H1 (cell line): ENCODE data around the gene ABCA13. TPM values are rescaled to one million over a fixed set of nuclear protein-coding genes. Genes with fewer than 3 reads are reported as not detected.

ENCODE experiments used
- CTCF ChIA-PET: fragments of 300-600 bp; sonication (Branson Sonifier 250); formaldehyde crosslinking; loops from one replicate; lab custom pipeline; 2021; ENCODE audit not compliant: partially characterized antibody; lab: Charles Lee
- POLR2A ChIA-PET: fragments of 300-600 bp; sonication (Branson Sonifier 250); formaldehyde crosslinking; loops from one replicate; lab custom pipeline; 2021; ENCODE audit warnings: inconsistent platforms; ENCODE audit not compliant: partially characterized antibody; lab: Charles Lee
- DNase-seq, 2 experiments: peaks; one replicate each; pipeline versions ENCODE4 v3.0.0 to v3.0.0-alpha.2; 2010 to 2022; ENCODE audit warnings: low spot score in 2 of 2, low read depth in 1 of 2, mixed read lengths in 1 of 2
- FAIRE-seq: peaks from 2 replicates; lab custom pipeline; 2011; peaks lifted over from hg19 to GRCh38; lab: Jason Lieb, UNC
- H2AFZ ChIP-seq: 2 replicates; pipeline ENCODE4 v1.8.1; 2012; ENCODE audit warnings: low read length, inconsistent platforms
- H2AK5ac ChIP-seq: 2 replicates; pipeline ENCODE4 v1.6.1; 2013; ENCODE audit warnings: low read depth, low read length
- H2BK120ac ChIP-seq: replicated peaks from 2 replicates; pipeline ENCODE3; 2013; ENCODE audit warnings: low read depth, low read length, inconsistent platforms
- H2BK12ac ChIP-seq: 2 replicates; pipeline ENCODE4 v1.6.1; 2013; ENCODE audit warnings: low read depth, low read length
- H2BK15ac ChIP-seq: 2 replicates; pipeline ENCODE4 v1.6.1; 2013; ENCODE audit warnings: low read length
- H2BK20ac ChIP-seq: 2 replicates; pipeline ENCODE4 v1.6.1; 2013; ENCODE audit warnings: low read length
- H2BK5ac ChIP-seq: 2 replicates; pipeline ENCODE4 v1.6.1; 2013; ENCODE audit warnings: low read depth, low read length
- H3K14ac ChIP-seq: 2 replicates; pipeline ENCODE4 v1.6.1; 2013; ENCODE audit warnings: inconsistent platforms; ENCODE audit not compliant: insufficient read length
- H3K18ac ChIP-seq: 2 replicates; pipeline ENCODE4 v1.6.1; 2013; ENCODE audit warnings: low read length; ENCODE audit errors: extremely low read depth
- H3K23ac ChIP-seq: 2 replicates; pipeline ENCODE4 v1.6.1; 2013; ENCODE audit warnings: inconsistent platforms; ENCODE audit not compliant: insufficient read length
- H3K23me2 ChIP-seq: 2 replicates; pipeline ENCODE4 v1.6.1; 2013; ENCODE audit warnings: low read depth, low read length
- H3K27ac ChIP-seq: 2 replicates; pipeline ENCODE4 v1.6.1; 2011; ENCODE audit warnings: low read depth, low read length, inconsistent platforms
- H3K27me3 ChIP-seq, 4 experiments: replicated peaks in 1 of 4; 1 replicate in 1 of 4; 2 replicates in 3 of 4; pipeline versions ENCODE4 v1.6.1 to v1.8.1; 2011 to 2013; ENCODE audit warnings: low read length in 3 of 4, mild to moderate bottlenecking in 3 of 4, inconsistent platforms in 2 of 4, mixed read lengths in 2 of 4, moderate library complexity in 1 of 4; ENCODE audit not compliant: control insufficient read depth in 3 of 4, insufficient read depth in 3 of 4; ENCODE audit errors: extremely low read depth in 1 of 4
- H3K36me3 ChIP-seq, 4 experiments: 2 replicates each; pipeline versions ENCODE4 v1.6.1 to v1.8.1; 2011 to 2013; ENCODE audit warnings: mild to moderate bottlenecking in 4 of 4, low read length in 3 of 4, moderate library complexity in 2 of 4, control low read depth in 1 of 4, inconsistent platforms in 1 of 4; ENCODE audit not compliant: insufficient read depth in 4 of 4, control insufficient read depth in 2 of 4
- H3K4ac ChIP-seq: replicated peaks from 2 replicates; pipeline ENCODE3; 2013; ENCODE audit warnings: low read length, low read depth, mixed read lengths, inconsistent platforms; ENCODE audit not compliant: insufficient read length
- H3K4me1 ChIP-seq, 4 experiments: replicated peaks in 1 of 4; 1 replicate in 1 of 4; 2 replicates in 3 of 4; pipeline versions ENCODE4 v1.6.1 to v1.8.1; 2011 to 2013; ENCODE audit warnings: low read length in 3 of 4, inconsistent platforms in 2 of 4, mixed read lengths in 1 of 4; ENCODE audit not compliant: insufficient read depth in 4 of 4, control insufficient read depth in 3 of 4
- H3K4me2 ChIP-seq, 2 experiments: 2 replicates each; pipeline versions ENCODE4 v1.6.1 to v1.8.1; 2011 to 2013; ENCODE audit warnings: low read depth in 2 of 2, low read length in 2 of 2, control low read depth in 1 of 2, inconsistent platforms in 1 of 2, mild to moderate bottlenecking in 1 of 2; ENCODE audit not compliant: insufficient read depth in 1 of 2
- H3K4me3 ChIP-seq, 4 experiments: fragments of 200-600, 300-600 bp in 1 of 4; sonication (generic), shearing (Covaris generic), sonication (Bioruptor Twin) in 1 of 4; 2 replicates each; pipeline versions ENCODE4 v1.5.1 to v1.8.1; 2011 to 2016; ENCODE audit warnings: low read length in 4 of 4, low read depth in 3 of 4, control low read depth in 2 of 4, inconsistent platforms in 2 of 4, mild to moderate bottlenecking in 2 of 4, mixed read lengths in 1 of 4, moderate library complexity in 1 of 4; ENCODE audit not compliant: insufficient read depth in 2 of 4; ENCODE audit errors: extremely low read depth in 1 of 4
- H3K56ac ChIP-seq: replicated peaks from 2 replicates; pipeline ENCODE3; 2013; ENCODE audit warnings: low read depth, mild to moderate bottlenecking, mixed read lengths, low read length, inconsistent platforms; ENCODE audit not compliant: insufficient read length
- H3K79me1 ChIP-seq: 2 replicates; pipeline ENCODE4 v1.6.1; 2013; ENCODE audit warnings: low read depth, low read length, control low read depth
- H3K79me2 ChIP-seq, 2 experiments: 2 replicates each; pipeline versions ENCODE4 v1.6.1 to v1.8.1; 2012 to 2013; ENCODE audit warnings: low read length in 2 of 2, mild to moderate bottlenecking in 2 of 2, inconsistent platforms in 1 of 2; ENCODE audit not compliant: insufficient read depth in 2 of 2, control insufficient read depth in 1 of 2
- H3K9ac ChIP-seq, 4 experiments: replicated peaks in 1 of 4; 1 replicate in 1 of 4; 2 replicates in 3 of 4; pipeline versions ENCODE4 v1.6.1 to v1.8.1; 2011 to 2013; ENCODE audit warnings: low read depth in 3 of 4, low read length in 3 of 4, control low read depth in 2 of 4, mild to moderate bottlenecking in 2 of 4, moderate library complexity in 2 of 4, inconsistent platforms in 1 of 4; ENCODE audit errors: extremely low read depth in 1 of 4
- H3K9me3 ChIP-seq, 2 experiments: 2 replicates each; pipeline versions ENCODE4 v1.6.1 to v1.8.1; 2012 to 2013; ENCODE audit warnings: mild to moderate bottlenecking in 2 of 2, moderate library complexity in 2 of 2, control low read depth in 1 of 2, inconsistent platforms in 1 of 2, low read depth in 1 of 2, low read length in 1 of 2, mixed read lengths in 1 of 2; ENCODE audit not compliant: insufficient read depth in 2 of 2
- H4K20me1 ChIP-seq, 2 experiments: replicated peaks in 1 of 2; 2 replicates each; pipeline versions ENCODE3 to v1.8.1; 2011 to 2013; ENCODE audit warnings: inconsistent platforms in 2 of 2, low read length in 2 of 2, mild to moderate bottlenecking in 1 of 2; ENCODE audit not compliant: insufficient read depth in 2 of 2, control insufficient read depth in 1 of 2
- H4K5ac ChIP-seq: 2 replicates; pipeline ENCODE4 v1.6.1; 2013; ENCODE audit warnings: low read length, low read depth, mixed read lengths, inconsistent platforms; ENCODE audit not compliant: insufficient read length
- H4K8ac ChIP-seq: 2 replicates; pipeline ENCODE4 v1.8.0; 2013; ENCODE audit warnings: mild to moderate bottlenecking, moderate library complexity, low read length, inconsistent platforms; ENCODE audit not compliant: insufficient read depth; ENCODE audit errors: extremely low read depth
- H4K91ac ChIP-seq: replicated peaks from 2 replicates; pipeline ENCODE3; 2013; ENCODE audit warnings: low read length, mixed read lengths, inconsistent platforms; ENCODE audit not compliant: insufficient read length
- CEBPB ChIP-seq: IDR thresholded peaks from 2 replicates; pipeline ENCODE4 v1.6.1; 2012; ENCODE audit warnings: low read depth, low read length
- CHD2 ChIP-seq: IDR thresholded peaks from 2 replicates; pipeline ENCODE4 v1.6.1; 2012; ENCODE audit warnings: low read length, improper control_type of control experiment
- GABPA ChIP-seq: IDR thresholded peaks from 2 replicates; pipeline ENCODE4 v1.6.1; 2011; ENCODE audit warnings: mild to moderate bottlenecking, low read length, moderate library complexity, borderline replicate concordance; ENCODE audit not compliant: insufficient read depth
- GTF2F1 ChIP-seq: IDR thresholded peaks from 2 replicates; pipeline ENCODE4 v1.6.1; 2012; ENCODE audit warnings: low read depth, low read length, improper control_type of control experiment, borderline replicate concordance
- KDM4A ChIP-seq: IDR thresholded peaks from one replicate; pipeline ENCODE4 v1.7.1; 2012; ENCODE audit warnings: low read depth, mild to moderate bottlenecking, moderate library complexity, low read length, inconsistent platforms; ENCODE audit not compliant: severe bottlenecking
- NRF1 ChIP-seq: IDR thresholded peaks from 2 replicates; pipeline ENCODE4 v1.6.1; 2011; ENCODE audit warnings: mild to moderate bottlenecking, low read depth, low read length, improper control_type of control experiment
- POU5F1 ChIP-seq: IDR thresholded peaks from 2 replicates; pipeline ENCODE4 v1.6.1; 2011; ENCODE audit warnings: low read depth, mild to moderate bottlenecking, low read length, moderate library complexity
- RBBP5 ChIP-seq: IDR thresholded peaks from 2 replicates; pipeline ENCODE4 v1.7.1; 2012; ENCODE audit warnings: low read depth, mild to moderate bottlenecking, inconsistent platforms, low read length, moderate library complexity, borderline replicate concordance
- RFX5 ChIP-seq: IDR thresholded peaks from 2 replicates; pipeline ENCODE4 v1.6.1; 2011; ENCODE audit warnings: low read depth, low read length, improper control_type of control experiment, borderline replicate concordance
- RXRA ChIP-seq: IDR thresholded peaks from 2 replicates; pipeline ENCODE4 v1.6.1; 2011; ENCODE audit warnings: low read depth, mild to moderate bottlenecking, low read length, moderate library complexity; ENCODE audit not compliant: insufficient read depth
- SP2 ChIP-seq: IDR thresholded peaks from 2 replicates; pipeline ENCODE4 v1.6.1; 2012; ENCODE audit warnings: mild to moderate bottlenecking, low read length, inconsistent platforms
- TEAD4 ChIP-seq: IDR thresholded peaks from 2 replicates; pipeline ENCODE4 v1.6.1; 2012; ENCODE audit warnings: low read depth, low read length, inconsistent platforms, mixed read lengths
- WGBS, 2 experiments: shearing (Covaris generic) in 1 of 2; methylation state at CpG; one replicate each; pipeline versions ENCODE4 v1.1.6 to v1.1.7; 2013 to 2015; ENCODE audit warnings: low lambda C conversion rate in 2 of 2, mixed read lengths in 2 of 2, inconsistent platforms in 1 of 2, low coverage in 1 of 2, missing lambda C conversion rate in 1 of 2; ENCODE audit not compliant: insufficient replicate concordance in 2 of 2, insufficient coverage in 1 of 2, insufficient read length in 1 of 2; ENCODE audit errors: extremely low coverage in 1 of 2, missing lambda C conversion rate in 1 of 2; 5-methylcytosine and 5-hydroxymethylcytosine counted together
- polyA plus RNA-seq, 7 experiments: library from polyadenylated mRNA; depleted of rRNA in 3 of 7; stranded (reverse) in 5 of 7; unstranded in 2 of 7; fragments of >200 nt in 5 of 7; fragments of 200-250 nt in 2 of 7; gene quantifications; 1 replicate in 5 of 7; 2 replicates in 1 of 7; 4 replicates in 1 of 7; pipeline versions ENCODE4 v1.2.1 to v1.2.3, GENCODE V29; 2011 to 2013; ENCODE audit warnings: missing spikeins in 2 of 7, mixed read lengths in 2 of 7
- total RNA-seq: library from RNA; stranded (reverse); fragmentation: NEBNext Ultra II Directional; extraction: Animal tissue kit (Norgen Biotek cat#: 25700); gene quantifications from 2 replicates; pipeline ENCODE4 v1.2.1, GENCODE V29; 2021
- TF ChIP-seq, protein P1 (sequence below): IDR thresholded peaks from 2 replicates; pipeline ENCODE4 v1.6.1; 2011; ENCODE audit warnings: low read depth, mild to moderate bottlenecking, low read length; ENCODE audit not compliant: insufficient read depth

Gene ABCA13
- total and polyA plus RNA-seq, 2 of the 8 experiments (the other 6 are each of a cell fraction or from before 2014, with no cell fraction given): 0.07 to 0.09 TPM

DNA sequence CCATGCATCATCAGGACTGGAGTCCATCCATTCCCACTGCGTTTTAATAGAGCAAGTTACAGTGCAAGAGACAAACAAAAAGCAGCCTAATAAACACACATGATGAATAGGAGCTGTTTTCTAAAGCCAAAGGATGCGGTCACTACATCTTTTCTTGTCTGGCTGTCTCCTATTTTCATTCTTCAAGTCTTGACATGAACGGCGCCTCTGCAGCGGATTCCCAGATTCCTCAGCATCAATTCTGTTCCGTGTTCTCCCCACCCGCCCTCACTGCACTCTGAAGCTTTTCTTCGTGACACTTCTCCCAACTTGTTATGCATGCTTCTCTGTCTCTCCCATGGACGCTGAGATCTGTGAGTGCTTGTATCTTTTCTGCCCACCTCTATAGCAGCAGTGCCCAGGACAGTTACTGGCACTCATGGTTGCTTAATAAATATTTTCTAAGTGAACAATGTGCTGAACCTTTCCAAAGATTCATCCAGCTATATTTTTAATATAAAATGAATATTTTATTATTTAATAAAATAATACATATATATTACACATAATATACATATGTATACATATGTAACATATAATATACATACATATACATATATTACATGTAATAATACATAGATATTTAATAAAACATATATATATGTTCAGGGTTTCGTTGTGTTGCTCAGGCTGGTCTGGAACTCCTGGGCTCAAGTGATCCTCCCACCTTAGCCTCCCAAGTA, 242.9 kb downstream of the ABCA13 start:
- Histone ChIP-seq H3K36me3 (no peaks in the 10 kb centered on the region), H2BK12ac (no peak overlapping the region), H3K56ac (no peak overlapping the region), H3K4me1 (no peaks in the 10 kb centered on the region), H3K79me2 (no peaks in the 10 kb centered on the region), H4K91ac (no peak overlapping the region), H3K27me3 (no peaks in the 10 kb centered on the region), H3K9me3 (peaks cover 0 to 3% of the 10 kb centered on the region in 2 experiments; a peak in 1 of 4 replicates), H3K14ac (no peak overlapping the region), H2BK15ac (no peak overlapping the region), H4K20me1 (no peaks in the 10 kb centered on the region), H2AK5ac (no peak overlapping the region), H3K79me1 (no peaks in the 10 kb centered on the region), H2AFZ (no peak overlapping the region), H3K23me2 (no peaks in the 10 kb centered on the region; the same call in 1 of the 2 replicates), H4K8ac (no peak overlapping the region), H2BK20ac (no peak overlapping the region), H4K5ac (no peak overlapping the region), H3K18ac (no peak overlapping the region), H3K23ac (no peak overlapping the region), H3K4me2 (no peak overlapping the region), H3K27ac (no peak overlapping the region), H3K4ac (no peak overlapping the region), H2BK5ac (no peak overlapping the region), H3K9ac (no peak overlapping the region), H3K4me3 (no peak overlapping the region), H2BK120ac (no peak overlapping the region)
- DNase-seq (no peak), FAIRE-seq (no peak)
- CTCF ChIA-PET: interaction anchor here (0.8 to 1.5 kb wide), 6 partner anchors 9 to 752 kb away, joined by 3 to 5 read pairs (median 3); no protein-coding TSS in a partner anchor
- POLR2A ChIA-PET: no interaction called here
- 85% methylated on average over 10 of the region's 10 CpGs; no CpG with 5 or more reads in 1 of the 2 experiments for WGBS, 2 experiments
- TF ChIP-seq TEAD4: no peak
- no peak for TF ChIP-seq CHD2
- TF ChIP-seq RFX5: no peak
- TF ChIP-seq, protein P1, sequence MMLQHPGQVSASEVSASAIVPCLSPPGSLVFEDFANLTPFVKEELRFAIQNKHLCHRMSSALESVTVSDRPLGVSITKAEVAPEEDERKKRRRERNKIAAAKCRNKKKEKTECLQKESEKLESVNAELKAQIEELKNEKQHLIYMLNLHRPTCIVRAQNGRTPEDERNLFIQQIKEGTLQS: no peak
- TF ChIP-seq CEBPB: no peak
- no peak for TF ChIP-seq RXRA
- TF ChIP-seq SP2: no peak
- no peak for TF ChIP-seq RBBP5
- no peak for TF ChIP-seq GABPA
- no peak for TF ChIP-seq NRF1
- no peak for TF ChIP-seq KDM4A
- no peak for TF ChIP-seq GTF2F1
- no peak for TF ChIP-seq POU5F1
